Measurements from ENCODE around the gene PPP2R2C.

PPP2R2C gene

GRCh38 chr4:6346373-6347110 lies 125.9 kb downstream of the PPP2R2C start:
- no peaks in the 10 kb centered on the region for H3K36me3 ChIP-seq (replicated peaks)
- no peaks in the 10 kb centered on the region for H3K4me1 ChIP-seq
- no peak for DNase-seq (ENCODE audit: low spot score in 2 of 2)
- no peaks in the 10 kb centered on the region for H3K27me3 ChIP-seq (ENCODE audit: low read depth)
- H3K9me3 ChIP-seq = no peaks in the 10 kb centered on the region
- H3K4me3 ChIP-seq = no peak overlapping the region
- in situ Hi-C loops (cut with MboI; ENCODE audit: low sequenced_read_pairs) = no loop called here

DNA sequence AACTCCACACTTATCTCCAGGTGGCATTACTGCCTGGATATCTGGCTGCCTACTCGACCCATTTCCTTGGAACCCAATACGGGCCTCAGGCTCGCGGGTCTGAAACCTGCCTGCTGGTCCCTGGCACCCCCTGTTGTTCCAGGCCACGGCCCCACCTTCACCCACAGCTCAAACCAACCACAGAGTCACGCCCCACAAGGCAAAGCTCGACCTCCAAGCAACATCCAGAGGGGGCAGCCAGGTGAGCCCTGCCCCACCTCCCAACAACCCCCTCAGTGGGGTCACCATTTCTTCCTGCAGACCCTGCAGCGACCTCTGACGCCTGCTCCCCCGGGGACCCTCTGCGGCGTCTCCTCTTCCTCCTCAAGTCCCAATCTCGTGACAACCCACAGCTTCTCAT lies 126.5 kb downstream of the PPP2R2C start:
- H3K9me3 ChIP-seq = no peaks in the 10 kb centered on the region
- no peak for DNase-seq (ENCODE audit: low spot score in 2 of 2)
- no peaks in the 10 kb centered on the region for H3K27me3 ChIP-seq (ENCODE audit: low read depth)
- no peaks in the 10 kb centered on the region for H3K36me3 ChIP-seq (replicated peaks)
- in situ Hi-C loops (cut with MboI; ENCODE audit: low sequenced_read_pairs) = no loop called here
- H3K4me3 ChIP-seq = no peak overlapping the region
- H3K4me1 ChIP-seq = no peaks in the 10 kb centered on the region

- H3K36me3 ChIP-seq (replicated peaks) = no peaks in the 10 kb centered on the region
- H3K27me3 ChIP-seq (ENCODE audit: low read depth) = no peaks in the 10 kb centered on the region
- DNase-seq (ENCODE audit: low spot score in 2 of 2) = no peak
- in situ Hi-C loops (cut with MboI; ENCODE audit: low sequenced_read_pairs) = no loop called here
- no peaks in the 10 kb centered on the region for H3K9me3 ChIP-seq
- H3K4me1 ChIP-seq = no peaks in the 10 kb centered on the region
- H3K4me3 ChIP-seq = no peak overlapping the region
Observed at GRCh38 chr4:6345096-6345830, 127.2 kb downstream of the PPP2R2C start.

GRCh38 chr4:6343939-6344408 lies 128.4 kb downstream of the PPP2R2C start:
- Histone ChIP-seq H3K36me3 (replicated peaks) (no peaks in the 10 kb centered on the region), H3K9me3 (no peaks in the 10 kb centered on the region), H3K27me3 (ENCODE audit: low read depth) (no peaks in the 10 kb centered on the region), H3K4me3 (no peak overlapping the region), H3K4me1 (no peaks in the 10 kb centered on the region)
- in situ Hi-C loops (cut with MboI; ENCODE audit: low sequenced_read_pairs) = no loop called here
- no peak for DNase-seq (ENCODE audit: low spot score in 2 of 2)

DNA sequence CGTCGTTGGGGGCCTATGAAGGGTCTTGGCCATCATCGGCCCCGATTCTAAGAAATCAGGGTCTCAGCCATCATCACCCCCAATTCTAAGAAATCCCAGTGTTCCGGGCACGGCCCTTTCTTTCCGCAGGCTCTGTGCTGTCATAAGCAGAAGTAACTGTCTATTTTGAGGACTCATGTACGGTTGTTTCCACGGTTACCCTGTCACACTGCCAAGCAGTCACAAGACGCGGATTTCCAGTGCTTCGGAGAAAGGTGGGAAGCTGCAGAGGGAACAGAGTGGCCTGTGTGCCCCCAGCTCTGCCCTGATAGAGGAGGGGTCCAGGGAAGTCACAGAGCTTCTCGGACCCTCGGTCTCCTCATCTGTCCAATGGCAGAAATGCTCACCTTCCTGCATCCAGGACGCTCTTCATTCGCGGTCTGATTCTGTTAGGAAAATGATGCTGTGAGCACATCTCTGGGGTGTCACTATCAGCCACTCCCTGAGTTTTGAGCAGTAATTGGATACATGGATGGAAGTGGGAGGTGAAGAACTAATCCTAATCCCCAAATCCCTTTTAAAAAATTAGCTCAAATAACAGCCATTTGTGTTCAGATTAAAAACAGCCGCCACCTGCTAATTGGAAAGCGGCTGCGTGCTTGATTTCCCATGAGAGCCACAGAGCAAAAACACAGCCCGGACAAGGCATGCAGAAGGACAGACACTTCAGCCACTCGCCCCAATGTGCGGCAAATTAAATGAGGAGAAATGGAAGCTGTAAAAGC lies 129.7 kb downstream of the PPP2R2C start:
- no peaks in the 10 kb centered on the region for H3K27me3 ChIP-seq (ENCODE audit: low read depth)
- no peaks in the 10 kb centered on the region for H3K9me3 ChIP-seq
- no peak overlapping the region for H3K4me3 ChIP-seq
- in situ Hi-C loops (cut with MboI; ENCODE audit: low sequenced_read_pairs) = no loop called here
- no peaks in the 10 kb centered on the region for H3K36me3 ChIP-seq (replicated peaks)
- peak; percentile 10 to 49 for DNase-seq (ENCODE audit: low spot score in 2 of 2)
- no peaks in the 10 kb centered on the region for H3K4me1 ChIP-seq

DNA sequence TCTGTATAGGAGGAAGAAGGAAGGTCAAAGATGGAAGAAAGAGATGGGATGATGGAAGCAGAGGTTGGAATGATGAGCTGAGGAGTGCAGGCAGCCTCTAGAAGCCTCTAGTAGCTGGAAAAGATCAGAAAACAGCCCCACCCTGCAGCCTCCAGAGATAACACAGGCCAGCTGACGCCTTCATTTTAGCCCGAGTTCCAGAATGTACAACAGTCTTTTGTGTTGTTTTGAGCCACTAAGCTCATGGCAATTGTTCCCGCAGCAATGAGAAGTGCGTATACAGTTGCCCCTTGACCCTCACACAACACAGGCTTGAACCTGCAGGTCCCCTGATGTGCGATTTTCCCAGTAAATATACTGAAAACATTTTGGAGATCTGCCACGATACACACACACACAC lies 130.7 kb downstream of the PPP2R2C start:
- Histone ChIP-seq H3K4me3 (no peak overlapping the region), H3K36me3 (replicated peaks) (no peaks in the 10 kb centered on the region), H3K27me3 (ENCODE audit: low read depth) (no peaks in the 10 kb centered on the region), H3K4me1 (no peaks in the 10 kb centered on the region), H3K9me3 (no peaks in the 10 kb centered on the region)
- in situ Hi-C loops (cut with MboI; ENCODE audit: low sequenced_read_pairs) = no loop called here
- no peak for DNase-seq (ENCODE audit: low spot score in 2 of 2)

DNA sequence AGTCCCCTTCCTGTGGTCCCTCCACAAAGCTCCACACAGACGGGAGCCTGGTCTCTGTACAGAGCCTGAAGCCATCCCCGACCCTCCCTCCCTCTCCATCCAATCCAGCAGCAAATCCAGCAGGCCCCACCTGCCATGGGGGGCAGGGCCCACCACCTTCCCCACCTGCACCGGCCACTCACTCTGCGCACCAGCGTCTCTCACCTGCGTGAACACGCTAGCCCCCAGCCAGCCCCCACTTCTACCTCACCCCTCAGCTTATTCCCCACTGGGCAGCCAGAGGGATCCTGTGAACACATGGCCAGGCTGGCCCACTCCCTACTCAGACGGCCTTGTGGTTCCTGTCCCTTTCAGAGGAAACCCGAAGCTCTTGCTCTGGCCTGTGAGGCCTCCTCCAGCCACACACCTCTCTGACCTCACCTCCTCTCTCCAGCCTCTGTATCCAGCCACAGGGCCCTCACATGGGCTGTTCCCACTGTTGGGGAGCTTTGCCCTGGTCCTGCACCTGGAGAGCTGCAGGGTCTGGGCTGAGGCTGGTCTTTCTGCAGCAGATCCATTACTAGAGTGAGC lies 131.9 kb downstream of the PPP2R2C start:
- in situ Hi-C loops (cut with MboI; ENCODE audit: low sequenced_read_pairs) = no loop called here
- H3K4me1 ChIP-seq = no peaks in the 10 kb centered on the region
- H3K4me3 ChIP-seq = no peak overlapping the region
- H3K9me3 ChIP-seq = no peaks in the 10 kb centered on the region
- no peak for DNase-seq (ENCODE audit: low spot score in 2 of 2)
- no peaks in the 10 kb centered on the region for H3K36me3 ChIP-seq (replicated peaks)
- H3K27me3 ChIP-seq (ENCODE audit: low read depth) = no peaks in the 10 kb centered on the region

- Histone ChIP-seq H3K9me3 (no peaks in the 10 kb centered on the region), H3K36me3 (replicated peaks) (no peaks in the 10 kb centered on the region), H3K4me3 (no peak overlapping the region), H3K4me1 (no peaks in the 10 kb centered on the region), H3K27me3 (ENCODE audit: low read depth) (no peaks in the 10 kb centered on the region)
- in situ Hi-C loops (cut with MboI; ENCODE audit: low sequenced_read_pairs) = no loop called here
- DNase-seq (ENCODE audit: low spot score in 2 of 2) = no peak
Observed at GRCh38 chr4:6339818-6340445, 132.5 kb downstream of the PPP2R2C start.

GRCh38 chr4:6338951-6339817 lies 133.2 kb downstream of the PPP2R2C start:
- in situ Hi-C loops (cut with MboI; ENCODE audit: low sequenced_read_pairs) = no loop called here
- H3K4me1 ChIP-seq = no peaks in the 10 kb centered on the region

GRCh38 chr4:6338175-6338950 lies 134.1 kb downstream of the PPP2R2C start:
- Histone ChIP-seq H3K4me3 (no peak overlapping the region), H3K4me1 (no peaks in the 10 kb centered on the region), H3K36me3 (replicated peaks) (no peaks in the 10 kb centered on the region), H3K27me3 (ENCODE audit: low read depth) (no peaks in the 10 kb centered on the region), H3K9me3 (no peaks in the 10 kb centered on the region)
- in situ Hi-C loops (cut with MboI; ENCODE audit: low sequenced_read_pairs) = no loop called here
- DNase-seq (ENCODE audit: low spot score in 2 of 2) = no peak

More at GRCh38 chr4:6338951-6339817, 133.2 kb downstream of the PPP2R2C start:
- H3K4me3 ChIP-seq = no peak overlapping the region
- DNase-seq (ENCODE audit: low spot score in 2 of 2) = no peak
- no peaks in the 10 kb centered on the region for H3K27me3 ChIP-seq (ENCODE audit: low read depth)
- no peaks in the 10 kb centered on the region for H3K36me3 ChIP-seq (replicated peaks)
- no peaks in the 10 kb centered on the region for H3K9me3 ChIP-seq

DNA sequence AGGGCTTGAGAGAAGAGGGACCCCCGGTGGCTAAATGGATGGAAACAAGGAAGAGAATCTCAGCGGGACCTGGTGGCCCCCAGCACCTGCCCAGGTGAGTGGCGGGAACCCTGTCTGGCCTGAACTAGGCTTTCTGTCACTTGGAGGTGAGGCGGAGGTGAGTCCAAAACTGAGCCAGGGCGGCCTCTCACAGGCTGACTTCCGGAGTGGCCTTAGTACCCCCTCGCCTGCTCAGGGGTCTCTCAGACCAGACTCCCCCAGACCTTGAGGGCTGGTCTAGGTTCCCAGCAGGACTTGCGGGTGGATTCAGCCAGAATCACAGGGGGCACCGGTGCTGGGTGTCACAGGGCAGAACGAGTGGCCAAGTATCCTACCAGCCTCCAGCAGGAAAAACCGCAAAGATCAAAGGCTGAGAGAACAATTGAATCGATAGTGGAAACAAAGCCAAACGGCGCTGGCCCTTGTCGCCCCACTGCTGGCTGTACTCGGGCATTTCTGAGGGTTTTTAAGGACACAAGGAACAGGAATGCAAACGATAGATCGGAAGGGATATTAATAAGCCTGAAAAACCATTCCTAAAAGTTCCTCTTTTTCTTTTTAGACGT lies 135.0 kb downstream of the PPP2R2C start:
- in situ Hi-C loops (cut with MboI; ENCODE audit: low sequenced_read_pairs) = no loop called here
- DNase-seq (ENCODE audit: low spot score in 2 of 2) = no peak
- H3K36me3 ChIP-seq (replicated peaks) = no peaks in the 10 kb centered on the region
- H3K9me3 ChIP-seq = no peaks in the 10 kb centered on the region
- no peaks in the 10 kb centered on the region for H3K4me1 ChIP-seq
- H3K27me3 ChIP-seq (ENCODE audit: low read depth) = no peaks in the 10 kb centered on the region
- no peak overlapping the region for H3K4me3 ChIP-seq

DNA sequence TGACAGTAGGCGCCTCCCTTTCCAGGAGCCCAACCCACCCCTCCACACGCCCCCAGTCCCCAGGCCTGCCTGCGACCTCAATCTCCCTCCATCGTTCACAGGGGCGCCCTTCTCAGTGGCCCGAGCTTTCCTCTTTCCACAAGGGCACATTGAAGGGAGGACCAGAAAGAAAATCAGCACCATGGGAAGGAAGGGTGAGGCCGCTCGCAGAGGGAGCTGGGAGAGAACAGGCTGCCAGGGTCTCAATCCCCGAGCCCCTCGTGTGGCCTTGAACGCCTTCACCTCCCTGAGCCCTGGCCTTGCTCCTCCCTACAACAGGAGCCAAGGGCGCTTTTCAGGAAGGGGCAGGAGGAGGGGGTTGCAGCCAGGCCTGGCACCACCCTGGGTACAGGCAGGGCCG lies 136.2 kb downstream of the PPP2R2C start:
- Histone ChIP-seq H3K4me1 (no peaks in the 10 kb centered on the region), H3K36me3 (replicated peaks) (peaks cover 6% of the 10 kb centered on the region; the same call in 1 of the 2 replicates), H3K9me3 (0 out of 2 replicates have a peak, but pooled peaks cover 3% of the 10 kb centered on the region), H3K27me3 (ENCODE audit: low read depth) (no peaks in the 10 kb centered on the region), H3K4me3 (no peak overlapping the region)
- DNase-seq (ENCODE audit: low spot score in 2 of 2) = no peak
- in situ Hi-C loops (cut with MboI; ENCODE audit: low sequenced_read_pairs) = no loop called here

All from HAP-1 (cell line).